Stimulated activated naive CD4-positive, alpha-beta T cell treated with Interleukin-2 at 50 U/mL for 16 hours (primary cell): ENCODE results near the gene S100A13.

Experiments used
- DNase-seq: peaks from one replicate; lab custom pipeline; 2025; lab: John Stamatoyannopoulos, UW

S100A13 gene

DNA sequence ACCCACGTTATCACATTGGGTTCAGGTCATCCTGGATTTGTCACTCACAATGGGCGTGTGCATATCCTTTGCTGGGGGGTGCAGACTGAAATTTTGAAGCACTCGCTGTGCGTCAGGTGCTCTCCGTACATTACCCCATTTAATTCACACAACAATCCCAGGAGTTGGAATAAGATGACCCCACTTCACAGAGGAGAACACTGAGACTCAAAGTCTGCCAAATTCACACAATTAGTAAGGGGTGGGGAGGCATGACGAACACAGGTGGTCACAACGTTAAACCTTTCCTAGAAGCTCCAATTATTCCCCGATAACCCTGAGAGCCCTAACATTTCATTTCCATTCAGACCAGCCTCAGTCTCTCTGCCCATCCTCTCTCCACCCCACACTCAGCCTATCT lies 57.8 kb downstream of the S100A13 start:
- no peak for DNase-seq
